GM12878 (cell line): ENCODE measurements around the gene PKHD1. TPM values are rescaled to one million over a fixed set of nuclear protein-coding genes. Genes with fewer than 3 reads are reported as not detected.

Experiments
- ATAC-seq: fragments of 200-7000 bp; cut with Tn5 transposase; 3 replicates; pipeline ENCODE4 v1.9.1; 2020; ENCODE audit warnings: mild to moderate bottlenecking, moderate library complexity
- BruUV-seq: library from RNA; stranded (reverse); fragments of 400-500 nt; replicated peaks from 2 replicates; lab custom pipeline; 2021; lab: Mats Ljungman, UMichigan
- CTCF ChIA-PET: fragments of 300-600 bp; sonication (Branson Sonifier 250); formaldehyde crosslinking; extraction: SDS; loops from one replicate; lab custom pipeline; 2021; ENCODE audit warnings: inconsistent platforms; lab: Yijun Ruan, JAX
- POLR2A ChIA-PET: fragments of 350-600 bp; formaldehyde crosslinking; extraction: SDS; loops from one replicate; lab custom pipeline; 2021; ENCODE audit warnings: inconsistent platforms; lab: Charles Lee
- RAD21 ChIA-PET: fragments of 300-600 bp; sonication (Branson Sonifier 250); formaldehyde crosslinking; loops from one replicate; lab custom pipeline; 2023; ENCODE audit warnings: antibody characterized with exemption; ENCODE audit not compliant: unreplicated experiment; lab: Charles Lee
- SMC1A ChIA-PET: fragments of 300-600 bp; sonication (Branson Sonifier 250); formaldehyde crosslinking; loops from one replicate; lab custom pipeline; 2023; ENCODE audit not compliant: unreplicated experiment, uncharacterized antibody; lab: Charles Lee
- DNase-seq: peaks from one replicate; pipeline ENCODE4 v3.0.0-alpha.2; 2011; ENCODE audit warnings: low read depth, low spot score
- FAIRE-seq: peaks from 3 replicates; lab custom pipeline; 2011; peaks lifted over from hg19 to GRCh38; lab: Jason Lieb, UNC
- H2AFZ ChIP-seq: 2 replicates; pipeline ENCODE4 v1.6.0; 2011; ENCODE audit warnings: low read depth, low read length, control low read depth; ENCODE audit not compliant: control insufficient read depth
- H3K27ac ChIP-seq: 2 replicates; pipeline ENCODE4 v1.5.1; 2011; ENCODE audit warnings: control low read depth; ENCODE audit not compliant: control insufficient read depth, insufficient read depth
- H3K27me3 ChIP-seq, 2 experiments: replicated peaks in 1 of 2; 2 replicates each; pipeline versions ENCODE4 v1.6.0 to v1.6.1; 2011; ENCODE audit warnings: low read length in 1 of 2; ENCODE audit not compliant: control insufficient read depth in 2 of 2, insufficient read depth in 2 of 2
- H3K36me3 ChIP-seq, 2 experiments: 2 replicates each; pipeline ENCODE4 v1.5.1; 2011; ENCODE audit warnings: low read length in 1 of 2; ENCODE audit not compliant: control insufficient read depth in 2 of 2, insufficient read depth in 2 of 2
- H3K4me1 ChIP-seq: 2 replicates; pipeline ENCODE4 v1.6.1; 2011; ENCODE audit warnings: mild to moderate bottlenecking, low read length, moderate library complexity, mixed read lengths; ENCODE audit not compliant: control insufficient read depth, insufficient read depth
- H3K4me2 ChIP-seq: 2 replicates; pipeline ENCODE4 v1.6.0; 2011; ENCODE audit warnings: control low read depth; ENCODE audit not compliant: control insufficient read depth, insufficient read depth
- H3K4me3 ChIP-seq: fragments of 200-600 bp; sonication (generic); 2 replicates; pipeline ENCODE4 v1.5.1; 2016
- H3K79me2 ChIP-seq: 2 replicates; pipeline ENCODE4 v1.6.0; 2011; ENCODE audit warnings: low read length; ENCODE audit not compliant: control insufficient read depth, insufficient read depth
- H3K9ac ChIP-seq: 2 replicates; pipeline ENCODE4 v1.8.0; 2011; ENCODE audit warnings: low read length, control low read depth, mixed read lengths; ENCODE audit not compliant: control insufficient read depth, insufficient read depth
- H3K9me3 ChIP-seq: replicated peaks from 3 replicates; pipeline ENCODE4 v1.5.1; 2011; ENCODE audit warnings: mild to moderate bottlenecking, low read length; ENCODE audit not compliant: control insufficient read depth, insufficient read depth
- H4K20me1 ChIP-seq: 2 replicates; pipeline ENCODE4 v1.6.0; 2011; ENCODE audit not compliant: control insufficient read depth, insufficient read depth
- CHD1 ChIP-seq: IDR thresholded peaks from 2 replicates; pipeline ENCODE4 v1.6.1; 2012; ENCODE audit warnings: low read depth, low read length, improper control_type of control experiment
- CREB1 ChIP-seq: IDR thresholded peaks from 2 replicates; pipeline ENCODE4 v1.6.1; 2012; ENCODE audit warnings: low read depth, mild to moderate bottlenecking, inconsistent platforms
- FOXK2 ChIP-seq: fragments of 450-650 bp; IDR thresholded peaks from 2 replicates; pipeline ENCODE4 v1.6.1; 2017; ENCODE audit warnings: mild to moderate bottlenecking, moderate library complexity
- HDGF ChIP-seq: fragments of 450-650 bp; IDR thresholded peaks from 2 replicates; pipeline ENCODE4 v1.6.1; 2016; ENCODE audit warnings: antibody characterized with exemption
- JUND ChIP-seq: IDR thresholded peaks from 2 replicates; pipeline ENCODE4 v1.6.1; 2012; ENCODE audit warnings: low read depth, mild to moderate bottlenecking, low read length, improper control_type of control experiment, moderate library complexity
- LARP7 ChIP-seq: fragments of 450-650 bp; IDR thresholded peaks from 2 replicates; pipeline ENCODE4 v1.6.1; 2017; ENCODE audit warnings: mild to moderate bottlenecking
- MEF2A ChIP-seq: IDR thresholded peaks from 2 replicates; pipeline ENCODE4 v1.6.1; 2011; ENCODE audit warnings: low read depth, mild to moderate bottlenecking, low read length, moderate library complexity; ENCODE audit not compliant: insufficient read depth
- MXI1 ChIP-seq: fragments of 150-350 bp; IDR thresholded peaks from 2 replicates; pipeline ENCODE4 v1.6.1; 2011; ENCODE audit warnings: low read depth, mild to moderate bottlenecking, inconsistent platforms, low read length, improper control_type of control experiment
- PAX5 ChIP-seq: IDR thresholded peaks from 2 replicates; pipeline ENCODE4 v1.6.1; 2011; ENCODE audit warnings: low read depth, low read length, borderline replicate concordance
- PAX8 ChIP-seq: fragments of 450-650 bp; IDR thresholded peaks from 2 replicates; pipeline ENCODE4 v1.6.1; 2017; ENCODE audit warnings: mild to moderate bottlenecking, moderate library complexity
- WGBS: methylation state at CpG from one replicate; pipeline ENCODE4 v1.1.6; 2016; ENCODE audit warnings: low lambda C conversion rate; ENCODE audit not compliant: insufficient replicate concordance, insufficient coverage; ENCODE audit errors: missing lambda C conversion rate; 5-methylcytosine and 5-hydroxymethylcytosine counted together
- in situ Hi-C: fragments of 300-500 bp; cut with MboI; formaldehyde crosslinking; loops from 9 replicates; pipeline ENCODE4 v1.14.3; 2018; ENCODE audit warnings: mixed read lengths
- intact Hi-C: fragments of 100-400 bp; cut with micrococcal nuclease; formaldehyde crosslinking; loops from one replicate; pipeline ENCODE4 v1.14.2; 2022; ENCODE audit not compliant: unreplicated experiment
- polyA plus RNA-seq, 11 experiments: library from polyadenylated mRNA; depleted of rRNA in 4 of 11; unstranded in 6 of 11; stranded (reverse) in 5 of 11; fragments of >200 nt; fragmentation: Nextera tagmentation in 4 of 11; fragmentation: Illumina TruSeq in 1 of 11; extraction: Ambion mirVana in 4 of 11; extraction: Trizol in 1 of 11; gene quantifications; 1 replicate in 1 of 11; 2 replicates in 10 of 11; pipeline versions ENCODE4 v1.2.1 to v1.2.3, GENCODE V29; 2011 to 2016; ENCODE audit warnings: inconsistent platforms in 2 of 11, missing spikeins in 2 of 11, low read depth in 1 of 11
- total RNA-seq, 4 experiments: library from RNA; depleted of rRNA in 3 of 4; stranded (reverse); fragments of >200 nt in 3 of 4; fragmentation: Illumina TruSeq in 1 of 4; extraction: Trizol in 1 of 4; gene quantifications; 2 replicates each; pipeline versions ENCODE4 v1.2.1 to v1.2.3, GENCODE V29; 2013 to 2021
- TF ChIP-seq, protein P1 (sequence below): IDR thresholded peaks from 2 replicates; pipeline ENCODE4 v1.6.1; 2012; ENCODE audit warnings: low read length, inconsistent platforms
- TF ChIP-seq, protein P2 (sequence below): fragments of 150-350 bp; IDR thresholded peaks from 2 replicates; pipeline ENCODE4 v1.6.1; 2016; ENCODE audit warnings: low read depth, low read length
- TF ChIP-seq, protein P3 (sequence below): IDR thresholded peaks from 2 replicates; pipeline ENCODE4 v1.6.1; 2012; ENCODE audit warnings: low read depth, low read length, improper control_type of control experiment

The PKHD1 gene
- total and polyA plus RNA-seq, 10 of the 15 experiments (the other 5 are each of a cell fraction or from before 2014, with no cell fraction given) = under 0.01 to 0.90 (median 0.02) TPM; not detected in 1

DNA sequence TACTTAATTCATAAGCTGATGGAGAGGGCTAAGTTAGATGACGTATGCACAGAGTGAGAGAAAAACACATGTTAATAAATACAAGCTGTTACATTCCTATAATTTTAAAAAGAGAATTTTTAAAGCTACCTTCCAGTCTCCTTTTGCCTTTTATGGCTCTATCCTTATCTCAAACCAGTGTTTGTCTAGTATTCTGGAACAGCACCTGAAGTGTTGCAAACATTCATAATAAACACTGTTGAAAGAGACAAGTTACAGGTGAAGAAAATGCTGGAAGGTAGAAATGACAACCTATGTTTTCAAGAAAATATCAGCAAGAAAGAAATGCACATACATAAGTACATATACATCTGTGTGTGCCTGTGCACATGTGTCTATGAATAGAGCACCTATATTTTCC lies 409.1 kb downstream of the PKHD1 start:
- no peaks in the 10 kb centered on the region for H3K9me3 ChIP-seq
- H3K4me2 ChIP-seq = no peak overlapping the region
- DNase-seq (no peak), ATAC-seq (no peak), FAIRE-seq (no peak)
- POLR2A ChIA-PET = no interaction called here
- H2AFZ ChIP-seq = no peak overlapping the region
- RAD21 ChIA-PET = no interaction called here
- H3K79me2 ChIP-seq = no peaks in the 10 kb centered on the region
- TF ChIP-seq PAX8 = no peak
- no peak for TF ChIP-seq PAX5
- TF ChIP-seq MXI1 = no peak
- TF ChIP-seq JUND = no peak
- TF ChIP-seq, protein P1, sequence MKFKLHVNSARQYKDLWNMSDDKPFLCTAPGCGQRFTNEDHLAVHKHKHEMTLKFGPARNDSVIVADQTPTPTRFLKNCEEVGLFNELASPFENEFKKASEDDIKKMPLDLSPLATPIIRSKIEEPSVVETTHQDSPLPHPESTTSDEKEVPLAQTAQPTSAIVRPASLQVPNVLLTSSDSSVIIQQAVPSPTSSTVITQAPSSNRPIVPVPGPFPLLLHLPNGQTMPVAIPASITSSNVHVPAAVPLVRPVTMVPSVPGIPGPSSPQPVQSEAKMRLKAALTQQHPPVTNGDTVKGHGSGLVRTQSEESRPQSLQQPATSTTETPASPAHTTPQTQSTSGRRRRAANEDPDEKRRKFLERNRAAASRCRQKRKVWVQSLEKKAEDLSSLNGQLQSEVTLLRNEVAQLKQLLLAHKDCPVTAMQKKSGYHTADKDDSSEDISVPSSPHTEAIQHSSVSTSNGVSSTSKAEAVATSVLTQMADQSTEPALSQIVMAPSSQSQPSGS = no peak
- TF ChIP-seq, protein P2, sequence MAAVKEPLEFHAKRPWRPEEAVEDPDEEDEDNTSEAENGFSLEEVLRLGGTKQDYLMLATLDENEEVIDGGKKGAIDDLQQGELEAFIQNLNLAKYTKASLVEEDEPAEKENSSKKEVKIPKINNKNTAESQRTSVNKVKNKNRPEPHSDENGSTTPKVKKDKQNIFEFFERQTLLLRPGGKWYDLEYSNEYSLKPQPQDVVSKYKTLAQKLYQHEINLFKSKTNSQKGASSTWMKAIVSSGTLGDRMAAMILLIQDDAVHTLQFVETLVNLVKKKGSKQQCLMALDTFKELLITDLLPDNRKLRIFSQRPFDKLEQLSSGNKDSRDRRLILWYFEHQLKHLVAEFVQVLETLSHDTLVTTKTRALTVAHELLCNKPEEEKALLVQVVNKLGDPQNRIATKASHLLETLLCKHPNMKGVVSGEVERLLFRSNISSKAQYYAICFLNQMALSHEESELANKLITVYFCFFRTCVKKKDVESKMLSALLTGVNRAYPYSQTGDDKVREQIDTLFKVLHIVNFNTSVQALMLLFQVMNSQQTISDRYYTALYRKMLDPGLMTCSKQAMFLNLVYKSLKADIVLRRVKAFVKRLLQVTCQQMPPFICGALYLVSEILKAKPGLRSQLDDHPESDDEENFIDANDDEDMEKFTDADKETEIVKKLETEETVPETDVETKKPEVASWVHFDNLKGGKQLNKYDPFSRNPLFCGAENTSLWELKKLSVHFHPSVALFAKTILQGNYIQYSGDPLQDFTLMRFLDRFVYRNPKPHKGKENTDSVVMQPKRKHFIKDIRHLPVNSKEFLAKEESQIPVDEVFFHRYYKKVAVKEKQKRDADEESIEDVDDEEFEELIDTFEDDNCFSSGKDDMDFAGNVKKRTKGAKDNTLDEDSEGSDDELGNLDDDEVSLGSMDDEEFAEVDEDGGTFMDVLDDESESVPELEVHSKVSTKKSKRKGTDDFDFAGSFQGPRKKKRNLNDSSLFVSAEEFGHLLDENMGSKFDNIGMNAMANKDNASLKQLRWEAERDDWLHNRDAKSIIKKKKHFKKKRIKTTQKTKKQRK = no peak
- no peak for TF ChIP-seq FOXK2
- no peak for TF ChIP-seq LARP7
- no peak for TF ChIP-seq CREB1
- TF ChIP-seq MEF2A = no peak
- TF ChIP-seq, protein P3, sequence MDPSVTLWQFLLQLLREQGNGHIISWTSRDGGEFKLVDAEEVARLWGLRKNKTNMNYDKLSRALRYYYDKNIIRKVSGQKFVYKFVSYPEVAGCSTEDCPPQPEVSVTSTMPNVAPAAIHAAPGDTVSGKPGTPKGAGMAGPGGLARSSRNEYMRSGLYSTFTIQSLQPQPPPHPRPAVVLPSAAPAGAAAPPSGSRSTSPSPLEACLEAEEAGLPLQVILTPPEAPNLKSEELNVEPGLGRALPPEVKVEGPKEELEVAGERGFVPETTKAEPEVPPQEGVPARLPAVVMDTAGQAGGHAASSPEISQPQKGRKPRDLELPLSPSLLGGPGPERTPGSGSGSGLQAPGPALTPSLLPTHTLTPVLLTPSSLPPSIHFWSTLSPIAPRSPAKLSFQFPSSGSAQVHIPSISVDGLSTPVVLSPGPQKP = no peak
- no peak for TF ChIP-seq CHD1
- TF ChIP-seq HDGF = no peak
- in situ Hi-C loops (no loop called here), intact Hi-C loops (no loop called here)
- H3K27me3 ChIP-seq = no peaks in the 10 kb centered on the region
- BruUV-seq = no TSS peak
- no peaks in the 10 kb centered on the region for H3K4me1 ChIP-seq
- no peaks in the 10 kb centered on the region for H4K20me1 ChIP-seq
- CTCF ChIA-PET = interaction anchor here (0.6 to 0.8 kb wide), 2 partner anchors 127 to 203 kb away, joined by 3 read pairs; no protein-coding TSS in a partner anchor
- no peaks in the 10 kb centered on the region for H3K36me3 ChIP-seq
- SMC1A ChIA-PET = interaction anchor here (1.2 kb wide), 3 partner anchors 59 to 136 kb away, joined by 3 read pairs; no protein-coding TSS in a partner anchor
- WGBS = 89% methylated on average over 1 of the region's 1 CpG
- no peak overlapping the region for H3K27ac ChIP-seq
- H3K9ac ChIP-seq = no peak overlapping the region
- H3K4me3 ChIP-seq = no peak overlapping the region
